ENCODE measurements around the gene SGO1. TPM values are rescaled to one million over a fixed set of nuclear protein-coding genes. Genes with fewer than 3 reads are reported as not detected.
A peak's percentile ranks its signal among the peaks of the same experiment; 100 is the strongest.

SGO1 gene
- 31.5 to 34.3 TPM (median 32.2 TPM) in 3 replicates for total RNA-seq (2021)
- percentile 93 among the genes with signal in this experiment for Bru-seq, nascent RNA
- long read RNA-seq, experiment 1, transcript SGO1-204 (8 exons, 1,075 nt), result minor isoform, 8 of 120 reads
- long read RNA-seq, experiment 1, transcript SGO1-209 (7 exons, 2,266 nt), result minor isoform, 5 of 120 reads
- long read RNA-seq, experiment 1, transcript SGO1-203 (8 exons, 2,587 nt), result major isoform, 39 of 120 reads
- long read RNA-seq, experiment 1, transcript SGO1-208 (8 exons, 1,187 nt), result minor isoform, 5 of 120 reads
- long read RNA-seq, experiment 1, partial matches to known transcripts, result 49 of 120 reads
- long read RNA-seq, experiment 1, other reads (novel, unspliced or antisense), result 11 of 120 reads
- long read RNA-seq, experiment 2, partial matches to known transcripts, result 5 of 21 reads
- long read RNA-seq, experiment 2, other reads (novel, unspliced or antisense), result 8 of 21 reads
- long read RNA-seq, experiment 3, transcript SGO1-203 (8 exons, 2,587 nt), result major isoform, 5 of 43 reads
- long read RNA-seq, experiment 3, partial matches to known transcripts, result 28 of 43 reads
- long read RNA-seq, experiment 3, other reads (novel, unspliced or antisense), result 5 of 43 reads

DNA sequence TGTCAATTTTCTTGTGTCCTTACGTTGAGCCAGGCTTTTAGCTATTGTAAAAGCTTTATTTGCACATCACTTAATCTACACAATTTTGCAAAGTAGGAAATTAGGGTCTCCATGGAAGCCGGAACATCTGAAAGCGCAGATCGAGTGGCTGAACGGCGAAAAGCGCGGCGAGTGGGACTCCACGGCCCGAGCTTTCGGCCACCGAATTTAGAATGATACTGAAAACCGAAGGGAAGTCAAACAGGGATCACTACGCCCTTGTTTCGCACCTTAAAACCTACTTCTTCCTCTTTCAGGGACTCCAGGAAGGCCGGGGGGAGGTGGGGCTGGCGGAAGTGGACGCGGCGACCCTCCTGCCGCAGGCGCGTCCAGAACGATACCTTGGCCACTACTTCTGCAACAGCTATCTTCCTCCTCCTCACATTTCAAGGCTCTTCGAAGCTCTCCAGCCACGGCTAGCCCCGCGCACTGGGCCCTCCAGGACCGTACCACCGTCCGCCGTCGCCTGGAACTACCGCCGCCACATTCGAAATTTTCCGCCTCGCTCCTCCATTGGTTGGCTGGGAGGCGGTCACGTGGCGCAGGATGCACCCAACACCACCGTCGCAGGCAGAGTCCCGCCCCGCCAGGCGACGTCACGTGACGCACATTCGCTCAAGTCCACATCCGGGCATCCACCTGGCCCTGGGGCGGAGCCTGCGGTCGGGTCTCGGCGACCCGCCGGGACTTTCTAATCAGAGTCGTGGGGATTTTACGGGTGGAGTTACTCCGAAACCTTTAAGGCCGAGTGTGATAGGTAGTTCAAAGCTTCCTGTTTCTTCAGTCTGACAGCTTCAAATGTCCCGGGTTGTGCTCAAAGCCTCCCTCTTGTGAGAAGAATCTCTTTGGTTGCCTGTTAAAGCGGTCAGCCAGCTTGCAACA lies at the start of gene SGO1:
Gene SGO1 (minus strand): TSS at position 528 of the 921 bp plus-strand sequence. CDS start 2,179 bp downstream, outside the sequence.
- CTCF ChIA-PET, result no interaction called here
- no peak within 1 kb of the TSS for H3K27ac Mint-ChIP-seq
- POLR2A ChIA-PET, result interaction anchor here (0.6 to 1.1 kb wide), 3 partner anchors 145 to 541 kb away, joined by 3 to 4 read pairs (median 3); partner anchors contain the start of gene KAT2B
- no peak within 1 kb of the TSS for H3K4me3 Mint-ChIP-seq
- ATAC-seq, result peak; percentile 95
- DNase-seq (ENCODE audit: low spot score), result peak; percentile 99
- no peaks in the 10 kb centered on the region for H3K9me3 Mint-ChIP-seq
- no peaks in the 10 kb centered on the region; the same call in 1 of the 2 replicates for H3K4me1 Mint-ChIP-seq
- no peaks in the 10 kb centered on the region for H3K27me3 Mint-ChIP-seq (ENCODE audit: low read depth)
- peaks cover 16% of the 10 kb centered on the region for H3K36me3 Mint-ChIP-seq
- TF ChIP-seq SOX15 (CRISPR knock-in tag; IDR thresholded peaks at IDR 0.05), result no peak
- no peak for TF ChIP-seq NR1H2 (CRISPR knock-in tag; IDR thresholded peaks at IDR 0.05)
- TF ChIP-seq, protein P1, sequence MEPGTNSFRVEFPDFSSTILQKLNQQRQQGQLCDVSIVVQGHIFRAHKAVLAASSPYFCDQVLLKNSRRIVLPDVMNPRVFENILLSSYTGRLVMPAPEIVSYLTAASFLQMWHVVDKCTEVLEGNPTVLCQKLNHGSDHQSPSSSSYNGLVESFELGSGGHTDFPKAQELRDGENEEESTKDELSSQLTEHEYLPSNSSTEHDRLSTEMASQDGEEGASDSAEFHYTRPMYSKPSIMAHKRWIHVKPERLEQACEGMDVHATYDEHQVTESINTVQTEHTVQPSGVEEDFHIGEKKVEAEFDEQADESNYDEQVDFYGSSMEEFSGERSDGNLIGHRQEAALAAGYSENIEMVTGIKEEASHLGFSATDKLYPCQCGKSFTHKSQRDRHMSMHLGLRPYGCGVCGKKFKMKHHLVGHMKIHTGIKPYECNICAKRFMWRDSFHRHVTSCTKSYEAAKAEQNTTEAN (CRISPR knock-in tag; IDR thresholded peaks at IDR 0.05), result 0 out of 2 replicates have a peak, but pooled peaks have one; percentile 39
- TF ChIP-seq FOXK1 (CRISPR knock-in tag; IDR thresholded peaks at IDR 0.05), result peak; percentile 88
- no peak for TF ChIP-seq GTF2I (CRISPR knock-in tag; conservative IDR thresholded peaks at IDR 0.05)
- TF ChIP-seq, protein P2, sequence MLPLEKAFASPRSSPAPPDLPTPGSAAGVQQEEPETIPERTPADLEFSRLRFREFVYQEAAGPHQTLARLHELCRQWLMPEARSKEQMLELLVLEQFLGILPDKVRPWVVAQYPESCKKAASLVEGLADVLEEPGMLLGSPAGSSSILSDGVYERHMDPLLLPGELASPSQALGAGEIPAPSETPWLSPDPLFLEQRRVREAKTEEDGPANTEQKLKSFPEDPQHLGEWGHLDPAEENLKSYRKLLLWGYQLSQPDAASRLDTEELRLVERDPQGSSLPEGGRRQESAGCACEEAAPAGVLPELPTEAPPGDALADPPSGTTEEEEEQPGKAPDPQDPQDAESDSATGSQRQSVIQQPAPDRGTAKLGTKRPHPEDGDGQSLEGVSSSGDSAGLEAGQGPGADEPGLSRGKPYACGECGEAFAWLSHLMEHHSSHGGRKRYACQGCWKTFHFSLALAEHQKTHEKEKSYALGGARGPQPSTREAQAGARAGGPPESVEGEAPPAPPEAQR (CRISPR knock-in tag; IDR thresholded peaks at IDR 0.05), result no peak
- peak; percentile 83; the same call in 1 of the 2 replicates for TF ChIP-seq NFE2L1 (CRISPR knock-in tag; IDR thresholded peaks at IDR 0.05)
- TF ChIP-seq, protein P3, sequence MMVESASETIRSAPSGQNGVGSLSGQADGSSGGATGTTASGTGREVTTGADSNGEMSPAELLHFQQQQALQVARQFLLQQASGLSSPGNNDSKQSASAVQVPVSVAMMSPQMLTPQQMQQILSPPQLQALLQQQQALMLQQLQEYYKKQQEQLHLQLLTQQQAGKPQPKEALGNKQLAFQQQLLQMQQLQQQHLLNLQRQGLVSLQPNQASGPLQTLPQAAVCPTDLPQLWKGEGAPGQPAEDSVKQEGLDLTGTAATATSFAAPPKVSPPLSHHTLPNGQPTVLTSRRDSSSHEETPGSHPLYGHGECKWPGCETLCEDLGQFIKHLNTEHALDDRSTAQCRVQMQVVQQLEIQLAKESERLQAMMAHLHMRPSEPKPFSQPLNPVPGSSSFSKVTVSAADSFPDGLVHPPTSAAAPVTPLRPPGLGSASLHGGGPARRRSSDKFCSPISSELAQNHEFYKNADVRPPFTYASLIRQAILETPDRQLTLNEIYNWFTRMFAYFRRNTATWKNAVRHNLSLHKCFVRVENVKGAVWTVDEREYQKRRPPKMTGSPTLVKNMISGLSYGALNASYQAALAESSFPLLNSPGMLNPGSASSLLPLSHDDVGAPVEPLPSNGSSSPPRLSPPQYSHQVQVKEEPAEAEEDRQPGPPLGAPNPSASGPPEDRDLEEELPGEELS (CRISPR knock-in tag; IDR thresholded peaks at IDR 0.05), result peak; percentile 68
- no peak for TF ChIP-seq MXD4 (CRISPR knock-in tag; IDR thresholded peaks at IDR 0.05; ENCODE audit: borderline replicate concordance)
- 0 out of 2 replicates have a peak, but pooled peaks have one; percentile 85 for TF ChIP-seq TEAD1 (CRISPR knock-in tag; IDR thresholded peaks at IDR 0.05)
- TF ChIP-seq IRF2 (CRISPR knock-in tag; IDR thresholded peaks at IDR 0.05; ENCODE audit: borderline replicate concordance, low read depth), result no peak
- no peak for TF ChIP-seq ZNF121 (CRISPR knock-in tag; IDR thresholded peaks at IDR 0.05)
- peak; percentile 96 for TF ChIP-seq MYBL2 (CRISPR knock-in tag; IDR thresholded peaks at IDR 0.05)
- TF ChIP-seq PRRX2 (CRISPR knock-in tag; IDR thresholded peaks at IDR 0.05), result no peak
- TF ChIP-seq, protein P4, sequence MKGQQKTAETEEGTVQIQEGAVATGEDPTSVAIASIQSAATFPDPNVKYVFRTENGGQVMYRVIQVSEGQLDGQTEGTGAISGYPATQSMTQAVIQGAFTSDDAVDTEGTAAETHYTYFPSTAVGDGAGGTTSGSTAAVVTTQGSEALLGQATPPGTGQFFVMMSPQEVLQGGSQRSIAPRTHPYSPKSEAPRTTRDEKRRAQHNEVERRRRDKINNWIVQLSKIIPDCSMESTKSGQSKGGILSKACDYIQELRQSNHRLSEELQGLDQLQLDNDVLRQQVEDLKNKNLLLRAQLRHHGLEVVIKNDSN (CRISPR knock-in tag; IDR thresholded peaks at IDR 0.05), result peak; percentile 100
- no peak for TF ChIP-seq ZNF263 (CRISPR knock-in tag; IDR thresholded peaks at IDR 0.05; ENCODE audit: low read depth)
- TF ChIP-seq ATF1 (CRISPR knock-in tag; IDR thresholded peaks at IDR 0.05), result no peak
- TF ChIP-seq, protein P5, sequence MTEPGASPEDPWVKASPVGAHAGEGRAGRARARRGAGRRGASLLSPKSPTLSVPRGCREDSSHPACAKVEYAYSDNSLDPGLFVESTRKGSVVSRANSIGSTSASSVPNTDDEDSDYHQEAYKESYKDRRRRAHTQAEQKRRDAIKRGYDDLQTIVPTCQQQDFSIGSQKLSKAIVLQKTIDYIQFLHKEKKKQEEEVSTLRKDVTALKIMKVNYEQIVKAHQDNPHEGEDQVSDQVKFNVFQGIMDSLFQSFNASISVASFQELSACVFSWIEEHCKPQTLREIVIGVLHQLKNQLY (CRISPR knock-in tag; IDR thresholded peaks at IDR 0.05), result no peak
- peak; percentile 88 for TF ChIP-seq FOXP1 (CRISPR knock-in tag; IDR thresholded peaks at IDR 0.05; ENCODE audit: borderline replicate concordance)
- TF ChIP-seq NFYB (CRISPR knock-in tag; conservative IDR thresholded peaks at IDR 0.05; ENCODE audit: low read depth), result peak; percentile 84
- TF ChIP-seq, protein P6, sequence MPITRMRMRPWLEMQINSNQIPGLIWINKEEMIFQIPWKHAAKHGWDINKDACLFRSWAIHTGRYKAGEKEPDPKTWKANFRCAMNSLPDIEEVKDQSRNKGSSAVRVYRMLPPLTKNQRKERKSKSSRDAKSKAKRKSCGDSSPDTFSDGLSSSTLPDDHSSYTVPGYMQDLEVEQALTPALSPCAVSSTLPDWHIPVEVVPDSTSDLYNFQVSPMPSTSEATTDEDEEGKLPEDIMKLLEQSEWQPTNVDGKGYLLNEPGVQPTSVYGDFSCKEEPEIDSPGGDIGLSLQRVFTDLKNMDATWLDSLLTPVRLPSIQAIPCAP (CRISPR knock-in tag; IDR thresholded peaks at IDR 0.05), result peak; percentile 26; the same call in 1 of the 2 replicates
- TF ChIP-seq, protein P7, sequence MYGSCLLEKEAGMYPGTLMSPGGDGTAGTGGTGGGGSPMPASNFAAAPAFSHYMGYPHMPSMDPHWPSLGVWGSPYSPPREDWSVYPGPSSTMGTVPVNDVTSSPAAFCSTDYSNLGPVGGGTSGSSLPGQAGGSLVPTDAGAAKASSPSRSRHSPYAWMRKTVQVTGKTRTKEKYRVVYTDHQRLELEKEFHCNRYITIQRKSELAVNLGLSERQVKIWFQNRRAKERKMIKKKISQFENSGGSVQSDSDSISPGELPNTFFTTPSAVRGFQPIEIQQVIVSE (CRISPR knock-in tag; IDR thresholded peaks at IDR 0.05; ENCODE audit: borderline replicate concordance), result no peak
- TF ChIP-seq TEAD4 (CRISPR knock-in tag; IDR thresholded peaks at IDR 0.05), result no peak
- TF ChIP-seq, protein P8, sequence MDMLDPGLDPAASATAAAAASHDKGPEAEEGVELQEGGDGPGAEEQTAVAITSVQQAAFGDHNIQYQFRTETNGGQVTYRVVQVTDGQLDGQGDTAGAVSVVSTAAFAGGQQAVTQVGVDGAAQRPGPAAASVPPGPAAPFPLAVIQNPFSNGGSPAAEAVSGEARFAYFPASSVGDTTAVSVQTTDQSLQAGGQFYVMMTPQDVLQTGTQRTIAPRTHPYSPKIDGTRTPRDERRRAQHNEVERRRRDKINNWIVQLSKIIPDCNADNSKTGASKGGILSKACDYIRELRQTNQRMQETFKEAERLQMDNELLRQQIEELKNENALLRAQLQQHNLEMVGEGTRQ (CRISPR knock-in tag; IDR thresholded peaks at IDR 0.05), result peak; percentile 100
- TF ChIP-seq, protein P9, sequence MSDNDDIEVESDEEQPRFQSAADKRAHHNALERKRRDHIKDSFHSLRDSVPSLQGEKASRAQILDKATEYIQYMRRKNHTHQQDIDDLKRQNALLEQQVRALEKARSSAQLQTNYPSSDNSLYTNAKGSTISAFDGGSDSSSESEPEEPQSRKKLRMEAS (CRISPR knock-in tag; IDR thresholded peaks at IDR 0.05), result peak; percentile 92
